Activated CD4-positive, alpha-beta T cell treated with anti-CD3 and anti-CD28 coated beads, Interleukin-10, Interleukin-2, amounts not matched to agents 100 ng/mL and 50 ng/mL, durations not matched to agents 16 hours and 8 hours (primary cell): ENCODE measurements around the gene CIAO2B.
"Not testable (repeated sequence)": the region's sequence is repeated elsewhere in the genome, so short reads cannot be mapped to it uniquely, and the experiment has no call there.

Experiments
- DNase-seq: peaks from one replicate; pipeline ENCODE4 v3.0.0-alpha.2; 2020

CIAO2B gene

DNA sequence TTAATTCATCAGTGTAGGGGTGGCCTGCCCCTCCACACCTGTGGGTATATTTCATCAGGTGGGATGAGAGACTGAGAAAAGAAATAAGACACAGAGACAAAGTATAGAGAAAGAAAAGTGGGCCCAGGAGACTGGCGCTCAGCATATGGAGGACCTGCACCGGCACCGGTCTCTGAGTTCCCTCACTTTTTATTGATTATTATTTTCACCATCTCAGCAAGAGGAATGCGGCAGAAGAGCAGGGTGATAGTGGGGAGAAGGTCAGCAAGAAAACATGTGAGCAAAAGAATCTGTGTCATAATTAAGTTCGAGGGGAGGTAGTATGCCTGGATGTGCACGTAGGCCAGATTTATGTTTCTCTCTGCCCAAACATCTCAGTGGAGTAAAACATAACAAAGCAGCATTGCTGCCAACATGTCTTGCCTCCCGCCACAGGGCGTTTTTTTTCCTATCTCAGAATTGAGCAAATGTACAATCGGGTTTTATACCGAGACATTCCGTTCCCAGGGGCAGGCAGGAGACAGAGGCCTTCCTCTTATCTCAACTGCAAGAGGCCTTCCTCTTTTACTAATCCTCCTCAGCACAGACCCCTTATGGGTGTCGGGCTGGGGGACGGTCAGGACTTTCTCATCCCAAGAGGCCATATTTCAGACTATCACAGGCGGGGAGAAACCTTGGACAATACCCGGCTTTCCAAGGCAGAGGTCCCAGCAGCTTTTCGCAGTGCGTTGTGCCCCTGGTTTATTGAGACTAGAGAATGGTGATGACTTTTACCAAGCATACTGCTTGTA is 21.4 kb upstream of the CIAO2B start:
- DNase-seq, result not testable (repeated sequence)

DNA sequence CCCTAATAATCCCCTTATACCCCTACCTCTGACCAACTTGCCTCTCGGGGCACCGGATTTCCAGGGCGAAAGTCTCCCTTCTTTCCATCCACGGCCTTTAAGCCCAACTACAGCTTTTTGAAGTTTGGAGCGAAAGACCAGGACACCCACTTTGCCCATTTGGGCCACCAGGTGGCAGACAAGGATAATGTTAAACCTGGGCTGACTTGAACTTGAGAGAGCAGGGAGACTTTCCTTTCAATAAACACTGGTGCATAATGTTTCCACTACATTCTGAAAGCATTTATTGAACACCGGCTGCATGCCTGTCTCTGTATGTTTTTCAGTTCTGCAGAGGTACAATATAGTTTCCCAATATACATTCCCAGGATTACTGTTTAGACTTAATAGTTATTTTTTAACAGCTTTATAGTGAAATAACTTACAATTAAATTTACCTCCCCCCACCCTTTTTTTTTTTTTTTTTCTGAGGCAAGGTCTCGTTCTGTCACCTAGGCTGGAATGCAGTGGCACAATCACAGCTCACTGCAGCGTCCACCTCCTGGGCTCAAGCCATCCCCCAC is 20.0 kb upstream of the CIAO2B start:
- peak; percentile 87 for DNase-seq

DNA sequence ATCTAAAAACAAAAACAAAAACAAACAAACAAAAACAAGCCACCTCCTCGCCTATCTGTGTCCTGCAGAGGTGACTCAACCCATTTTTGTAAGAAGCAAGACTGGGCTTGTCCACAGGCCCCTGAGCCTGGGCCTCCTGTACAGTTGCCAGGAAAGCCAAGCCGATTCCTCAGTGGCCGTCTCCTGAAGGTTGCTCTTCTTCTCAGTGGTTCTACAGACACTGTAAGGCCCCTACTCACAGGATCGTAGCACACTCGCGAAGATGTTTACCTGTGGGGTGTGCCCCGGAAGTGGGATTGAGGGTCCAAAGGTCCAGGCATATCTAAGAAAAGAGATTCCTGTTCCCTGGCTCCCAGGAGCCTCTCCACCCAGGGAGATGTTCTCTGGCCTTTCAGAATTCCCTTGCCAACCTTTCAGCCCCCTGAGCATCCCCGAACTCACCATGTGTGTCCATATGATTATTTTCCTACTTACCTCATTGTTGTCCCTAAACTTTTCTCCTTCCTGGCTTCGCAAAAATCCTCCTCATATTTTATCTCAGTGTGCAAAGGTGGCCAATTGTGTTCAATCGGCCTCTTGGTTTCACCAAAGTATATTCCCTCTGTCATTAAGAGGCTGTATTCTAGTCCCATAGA is 19.4 kb upstream of the CIAO2B start:
- DNase-seq, result no peak

DNA sequence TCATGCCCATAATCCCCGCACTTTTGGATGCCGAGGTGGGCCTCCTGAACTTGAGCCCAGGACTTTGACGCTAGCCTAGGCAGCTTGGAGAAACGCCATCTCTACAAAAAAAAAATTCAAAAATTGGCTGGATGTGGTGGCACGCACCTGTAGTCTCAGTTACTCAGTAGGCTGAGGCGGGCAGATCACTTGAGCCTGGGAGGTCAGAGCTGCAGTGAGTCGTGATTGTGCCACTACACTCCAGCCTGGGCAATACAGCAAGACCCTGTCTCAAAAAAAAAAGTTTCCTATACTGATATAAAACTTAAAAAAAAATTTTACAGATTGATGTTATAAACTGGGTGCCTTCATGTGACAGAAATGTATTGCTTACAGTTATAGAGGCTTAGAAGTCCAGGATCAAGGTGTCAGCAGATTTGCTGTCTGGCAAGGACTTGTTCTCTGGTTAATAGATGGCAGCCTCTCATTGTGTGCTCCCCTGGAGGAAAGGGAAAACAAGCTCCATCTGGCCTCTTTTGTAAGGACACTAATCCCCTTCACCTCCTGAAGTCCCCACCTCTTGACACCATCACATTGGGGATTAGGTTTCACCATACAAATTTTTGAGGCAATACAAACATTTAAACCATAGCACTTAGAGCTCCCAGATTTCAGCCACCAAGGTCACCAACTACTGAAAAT is 18.4 kb upstream of the CIAO2B start:
- no peak for DNase-seq

DNA sequence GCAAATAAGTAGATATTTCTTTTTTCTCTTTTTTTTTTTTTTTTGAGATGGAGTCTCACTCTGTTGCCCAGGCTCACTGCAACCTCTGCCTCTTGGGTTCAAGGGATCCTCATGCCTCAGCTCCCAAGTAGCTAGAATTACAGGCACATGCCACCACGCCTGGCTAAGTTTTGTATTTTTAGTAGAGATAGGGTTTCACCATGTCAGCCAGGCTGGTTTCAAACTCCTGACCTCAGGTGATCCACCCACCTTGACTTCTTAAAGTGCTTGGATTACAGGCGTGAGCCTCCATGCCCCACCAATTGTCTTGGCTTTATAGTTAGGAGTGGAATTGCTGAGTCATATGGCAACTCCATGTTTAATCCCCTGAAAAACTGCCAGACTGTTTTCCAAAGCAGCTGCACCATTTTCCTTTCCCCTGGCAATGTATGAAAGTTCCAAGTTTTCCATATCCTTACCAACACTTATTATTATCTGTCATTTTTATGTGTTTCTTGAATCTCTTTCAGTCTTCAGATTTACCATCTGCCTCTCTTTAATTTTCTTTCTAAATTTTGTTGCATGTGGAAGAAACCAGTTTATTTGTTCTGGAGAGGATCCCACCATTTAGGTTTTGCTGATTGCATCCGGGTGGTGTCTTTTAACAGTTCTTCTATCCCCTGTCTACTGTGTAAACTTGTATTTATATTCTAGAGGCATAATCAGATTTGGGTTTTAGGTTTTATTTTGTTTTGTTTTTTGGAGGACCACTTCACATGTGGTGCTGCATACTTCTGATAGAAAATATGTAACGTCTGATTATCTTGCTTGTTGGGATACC is 17.0 kb upstream of the CIAO2B start:
- no peak for DNase-seq

DNA sequence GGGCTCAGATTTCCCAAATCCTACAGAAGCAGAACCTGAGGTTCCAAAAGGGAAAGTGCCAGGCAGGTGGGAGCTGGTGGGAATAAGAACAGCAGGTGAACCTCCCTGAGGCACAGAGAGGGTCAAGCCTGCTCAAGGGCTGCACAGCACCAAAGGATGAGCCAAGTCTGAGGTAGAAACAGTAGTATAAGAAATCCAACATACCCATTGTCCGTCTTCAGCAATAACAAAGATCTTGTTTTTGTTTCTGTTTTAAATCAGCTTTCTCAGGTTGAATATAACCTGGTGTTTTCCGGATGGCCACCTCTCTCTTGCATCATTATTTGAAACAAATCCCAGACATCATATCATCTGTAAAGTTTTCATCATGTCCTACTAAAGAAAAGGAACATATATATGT is 16.2 kb upstream of the CIAO2B start:
- peak; percentile 51 for DNase-seq

DNA sequence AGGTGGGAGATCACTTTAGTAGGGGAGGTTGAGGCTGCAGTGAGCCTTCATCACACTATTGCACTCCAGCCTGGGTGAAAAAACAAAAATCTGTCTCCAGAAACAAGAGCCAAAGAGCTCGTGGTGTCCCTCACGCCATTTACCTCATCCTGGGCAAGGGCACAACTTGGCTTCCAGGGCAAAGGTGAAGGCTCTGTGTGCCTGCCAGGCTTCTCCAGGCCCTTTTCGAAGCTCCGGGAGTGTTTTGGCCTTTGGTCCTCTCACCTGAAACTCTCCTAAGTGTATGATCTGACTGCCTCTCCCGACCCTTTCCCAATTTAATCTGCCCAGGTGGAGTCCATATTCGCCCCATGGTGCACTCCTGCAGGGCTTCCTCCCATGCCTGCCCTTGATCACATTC is 15.3 kb upstream of the CIAO2B start:
- no peak for DNase-seq

DNA sequence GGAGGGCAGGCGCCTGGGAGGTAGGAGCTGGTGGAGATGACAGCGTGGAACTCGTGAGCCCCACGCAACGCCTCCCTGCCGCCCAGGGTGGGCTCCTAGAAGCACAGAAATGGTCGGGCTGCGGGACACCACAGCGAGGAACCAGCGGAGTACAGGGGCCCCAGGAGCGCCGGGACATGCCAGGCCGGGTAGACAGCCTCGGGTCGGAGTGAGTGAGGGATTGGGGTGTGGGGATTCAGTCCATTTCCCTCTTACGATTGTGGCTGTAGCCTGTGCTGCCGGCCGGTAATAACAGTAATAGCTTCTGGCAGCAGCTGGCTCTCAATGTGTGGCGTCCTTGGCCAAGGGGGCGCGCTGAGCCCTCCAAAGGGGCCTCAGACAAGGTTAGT is 14.6 kb upstream of the CIAO2B start:
- DNase-seq, result no peak

DNA sequence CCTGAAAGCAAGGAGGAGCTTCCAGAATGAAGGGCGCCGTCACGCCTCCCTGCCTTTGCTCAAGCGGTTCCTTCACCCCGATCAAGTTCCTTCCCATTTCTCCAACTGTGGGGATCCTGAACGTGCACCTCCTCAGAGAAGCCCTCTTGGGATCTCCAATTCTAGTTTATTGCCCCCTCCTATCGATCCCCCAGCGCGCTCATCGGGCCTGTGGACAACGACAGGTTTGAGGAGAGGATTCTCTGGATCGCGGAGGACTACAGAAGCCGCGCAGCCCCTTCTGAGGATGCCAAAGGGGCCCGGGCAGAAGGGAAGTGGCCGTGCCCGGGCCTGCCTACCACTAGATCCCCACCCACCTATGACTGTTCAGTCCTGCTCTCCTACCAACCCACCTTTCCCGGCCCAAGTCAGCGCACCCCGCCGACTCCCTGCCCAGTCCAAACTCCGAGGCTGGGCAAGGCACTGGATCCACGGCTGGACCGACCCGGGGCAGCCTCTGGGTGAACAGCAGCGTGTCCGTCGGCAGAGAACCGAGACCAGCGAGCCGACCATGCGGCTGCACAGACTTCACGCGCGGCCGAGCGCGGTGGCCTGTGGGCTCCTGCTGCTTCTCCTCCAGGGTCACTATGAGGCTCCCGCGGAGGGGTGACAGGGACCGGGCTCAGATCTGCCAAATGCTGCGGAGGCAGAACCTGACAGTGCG is 14.1 kb upstream of the CIAO2B start:
- DNase-seq, result no peak

DNA sequence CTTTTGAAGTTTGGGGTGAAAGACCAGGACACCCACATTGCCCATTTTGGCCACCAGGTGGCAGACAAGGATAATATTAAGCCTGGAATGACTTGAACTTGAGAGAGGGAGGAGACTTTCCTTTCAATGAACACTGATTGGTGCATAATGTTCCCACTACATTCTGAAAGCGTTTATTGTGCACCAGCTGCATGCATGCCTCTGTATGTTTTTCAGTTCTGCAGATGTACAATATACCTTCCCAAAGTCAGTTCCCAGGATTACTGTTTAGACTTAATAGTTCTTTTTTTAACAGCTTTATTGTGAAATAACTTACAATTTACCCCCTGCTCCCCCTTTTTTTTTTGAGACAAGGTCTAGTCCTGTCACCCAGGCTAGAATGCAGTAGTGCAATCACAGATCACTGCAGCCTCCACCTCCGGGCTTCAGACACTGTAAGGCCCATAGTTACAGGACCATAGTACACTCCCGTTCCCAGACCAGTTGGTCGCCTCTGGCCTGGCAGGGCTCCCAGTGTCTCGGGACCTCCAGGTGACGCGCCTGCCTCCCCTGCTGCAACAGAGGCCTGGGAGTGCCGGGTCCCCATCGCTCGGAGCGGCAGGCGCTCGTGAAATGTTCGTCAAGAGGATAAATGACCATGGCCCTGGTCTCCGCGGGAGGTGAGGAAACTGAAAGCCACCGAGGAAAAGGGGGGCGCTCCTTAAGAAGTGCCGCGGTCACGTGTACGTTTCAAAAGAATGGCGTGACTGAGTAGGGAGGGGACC is 13.3 kb upstream of the CIAO2B start:
- DNase-seq, result peak; percentile 92

DNA sequence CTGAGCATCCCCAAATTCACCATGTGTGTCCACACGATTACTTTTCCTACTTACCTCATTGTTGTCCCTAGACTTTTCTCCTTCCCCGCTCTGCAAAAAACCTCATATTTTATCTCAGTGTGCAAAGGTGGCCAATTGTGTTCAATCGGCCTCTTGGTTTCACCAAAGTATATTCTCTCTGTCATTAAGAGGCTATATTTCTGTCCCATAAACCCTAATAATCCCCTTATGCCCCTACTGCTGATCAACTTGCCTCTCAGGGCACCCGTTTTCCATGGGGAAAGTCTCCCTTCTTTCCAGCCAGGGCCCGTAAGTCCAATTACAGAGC is 12.7 kb upstream of the CIAO2B start:
- no peak for DNase-seq

DNA sequence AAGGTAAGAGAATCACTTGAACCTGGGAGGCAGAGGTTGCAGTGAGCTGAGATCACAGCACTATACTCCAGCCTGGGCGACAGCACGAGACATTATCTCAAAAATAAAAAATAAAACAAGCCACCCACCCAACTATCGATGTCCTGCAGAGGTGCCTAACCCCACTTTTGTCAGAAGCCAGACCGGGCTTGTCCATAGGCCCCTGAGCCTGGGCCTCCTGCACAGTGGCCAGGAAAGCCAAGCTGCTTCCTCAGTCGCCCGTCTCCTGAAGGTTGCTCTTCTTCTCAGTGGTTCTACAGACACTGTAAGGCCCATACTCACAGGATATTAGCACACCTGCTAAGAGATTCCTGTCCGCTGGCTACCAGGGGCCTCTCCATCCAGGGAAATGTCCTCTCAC is 12.3 kb upstream of the CIAO2B start:
- no peak for DNase-seq

DNA sequence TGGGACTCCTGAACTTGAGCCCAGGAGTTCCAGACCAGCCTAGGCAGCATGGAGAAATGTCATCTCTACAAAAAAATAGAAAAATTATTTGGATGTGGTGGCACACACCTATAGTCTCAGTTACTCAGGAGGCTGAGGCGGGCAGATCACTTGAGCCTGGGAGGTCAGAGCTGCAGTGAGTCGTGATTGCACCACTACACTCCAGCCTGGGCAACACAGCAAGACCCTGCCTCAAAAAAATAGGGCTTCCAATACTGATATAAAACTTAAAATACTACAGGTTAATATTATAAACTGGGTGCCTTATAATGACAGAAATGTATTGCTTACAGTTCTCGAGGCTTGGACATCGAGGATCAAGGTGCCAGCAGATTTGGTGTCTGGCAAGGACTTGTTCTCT is 11.7 kb upstream of the CIAO2B start:
- DNase-seq, result no peak

DNA sequence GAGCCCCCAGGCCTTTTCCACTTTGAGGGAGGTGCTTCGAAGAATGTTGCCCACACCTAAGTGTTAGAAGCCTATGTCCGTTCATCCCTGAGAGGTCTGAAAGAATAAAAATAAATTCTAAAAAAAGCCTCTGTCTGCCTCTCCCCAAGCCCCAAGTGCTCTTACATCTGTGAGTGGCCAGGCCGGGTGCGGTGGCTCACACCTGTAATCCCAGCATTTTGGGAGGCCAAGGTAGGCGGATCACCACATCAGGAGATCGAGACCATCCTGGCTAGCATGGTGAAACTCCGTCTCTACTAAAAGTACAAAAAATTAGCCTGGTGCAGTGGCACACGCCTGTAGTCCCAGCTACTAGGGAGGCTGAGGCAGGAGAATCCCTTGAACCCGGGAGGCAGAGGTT is 10.8 kb upstream of the CIAO2B start:
- not testable (repeated sequence) for DNase-seq

DNA sequence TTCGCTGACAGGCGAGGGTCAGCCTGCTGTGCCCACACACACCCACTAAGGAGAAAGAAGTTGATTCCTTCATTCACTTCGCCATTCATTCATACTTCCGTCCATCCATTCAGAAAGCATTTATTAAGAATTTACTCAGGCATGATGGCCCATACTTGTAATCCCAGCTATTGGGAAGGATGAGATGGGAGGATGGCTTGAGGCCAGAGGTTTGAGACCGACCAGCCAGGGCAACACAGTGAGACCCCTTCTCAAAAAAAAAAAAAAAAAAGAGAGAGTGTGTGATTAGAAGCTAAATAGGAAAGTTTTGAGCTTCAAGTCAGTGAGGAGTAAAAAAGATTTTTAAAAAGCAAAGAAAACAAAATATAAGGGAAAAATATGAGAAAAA is 9.8 kb upstream of the CIAO2B start:
- DNase-seq, result no peak

DNA sequence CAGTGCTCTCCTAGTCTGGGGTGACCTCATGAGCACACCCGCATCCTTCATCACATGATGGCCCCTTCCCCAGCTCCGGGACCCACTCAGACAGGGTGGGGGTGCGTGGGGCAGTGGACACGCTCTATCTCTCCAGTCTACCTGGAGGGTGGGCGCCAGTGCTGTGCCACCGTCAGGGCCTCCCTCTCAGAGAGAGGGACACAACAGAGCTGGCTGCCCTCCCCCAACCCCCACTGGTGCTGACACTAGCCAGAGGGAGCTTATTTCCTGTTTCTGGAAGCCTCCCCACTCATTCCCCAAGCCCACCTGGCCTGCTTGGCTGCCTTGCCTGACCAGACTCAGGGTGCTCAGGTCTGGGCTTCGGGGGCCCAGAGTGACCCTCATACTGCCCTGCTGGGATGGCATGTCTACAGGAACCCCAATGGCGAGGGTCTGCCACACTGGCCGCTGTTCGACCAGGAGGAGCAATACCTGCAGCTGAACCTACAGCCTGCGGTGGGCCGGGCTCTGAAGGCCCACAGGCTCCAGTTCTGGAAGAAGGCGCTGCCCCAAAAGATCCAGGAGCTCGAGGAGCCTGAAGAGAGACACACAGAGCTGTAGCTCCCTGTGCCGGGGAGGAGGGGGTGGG is 9.3 kb upstream of the CIAO2B start:
- no peak for DNase-seq

DNA sequence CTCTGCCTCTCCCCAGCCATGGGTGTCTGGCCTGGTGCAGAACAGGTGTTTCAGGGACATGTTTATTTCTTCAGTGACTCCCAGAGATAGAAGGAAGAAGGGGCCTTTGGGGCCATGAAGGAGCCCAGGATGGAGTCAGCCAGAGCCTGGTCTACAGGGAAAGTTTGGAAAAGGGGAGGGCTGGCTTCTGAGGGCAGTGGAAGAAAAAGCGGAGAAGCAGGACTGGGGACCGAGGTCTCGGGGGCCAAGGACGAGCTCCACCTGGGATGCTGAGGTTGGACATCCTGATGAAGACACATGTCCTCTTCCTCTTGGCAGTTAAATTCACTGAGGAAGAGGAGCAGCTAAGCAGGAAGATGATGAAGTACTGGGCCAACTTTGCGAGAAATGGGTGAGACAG is 8.8 kb upstream of the CIAO2B start:
- DNase-seq, result no peak

DNA sequence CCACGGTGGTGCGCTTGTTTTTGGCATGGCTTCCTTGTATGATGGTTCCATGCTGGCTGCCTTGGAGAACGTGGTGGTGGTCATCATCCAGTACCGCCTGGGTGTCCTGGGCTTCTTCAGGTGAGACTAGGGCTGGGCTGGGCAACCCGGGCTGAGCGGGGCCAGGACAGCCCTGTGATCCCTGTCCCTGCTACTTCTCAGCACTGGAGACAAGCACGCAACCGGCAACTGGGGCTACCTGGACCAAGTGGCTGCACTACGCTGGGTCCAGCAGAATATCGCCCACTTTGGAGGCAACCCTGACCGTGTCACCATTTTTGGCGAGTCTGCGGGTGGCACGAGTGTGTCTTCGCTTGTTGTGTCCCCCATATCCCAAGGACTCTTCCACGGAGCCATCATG is 6.0 kb upstream of the CIAO2B start:
- DNase-seq, result no peak

DNA sequence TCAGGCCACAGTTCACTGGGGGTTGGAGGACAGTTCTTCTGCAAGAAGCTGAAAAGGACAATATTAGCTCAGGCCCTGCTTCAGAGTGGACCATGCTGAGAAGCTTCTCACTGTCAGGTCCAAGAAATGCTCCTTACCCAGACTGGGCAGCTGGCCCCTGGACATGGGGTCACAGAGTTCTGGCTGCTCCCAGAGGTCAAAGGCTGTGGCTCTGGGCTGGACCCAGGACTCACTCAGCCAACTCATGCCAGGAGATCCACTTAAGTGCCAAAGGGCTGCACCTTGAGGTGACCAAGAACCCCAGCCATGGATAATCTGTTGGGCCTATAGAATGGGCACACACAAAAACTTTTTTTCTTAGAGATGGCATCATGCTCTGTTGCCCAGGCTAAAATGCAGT is 5.2 kb upstream of the CIAO2B start:
- DNase-seq, result no peak

DNA sequence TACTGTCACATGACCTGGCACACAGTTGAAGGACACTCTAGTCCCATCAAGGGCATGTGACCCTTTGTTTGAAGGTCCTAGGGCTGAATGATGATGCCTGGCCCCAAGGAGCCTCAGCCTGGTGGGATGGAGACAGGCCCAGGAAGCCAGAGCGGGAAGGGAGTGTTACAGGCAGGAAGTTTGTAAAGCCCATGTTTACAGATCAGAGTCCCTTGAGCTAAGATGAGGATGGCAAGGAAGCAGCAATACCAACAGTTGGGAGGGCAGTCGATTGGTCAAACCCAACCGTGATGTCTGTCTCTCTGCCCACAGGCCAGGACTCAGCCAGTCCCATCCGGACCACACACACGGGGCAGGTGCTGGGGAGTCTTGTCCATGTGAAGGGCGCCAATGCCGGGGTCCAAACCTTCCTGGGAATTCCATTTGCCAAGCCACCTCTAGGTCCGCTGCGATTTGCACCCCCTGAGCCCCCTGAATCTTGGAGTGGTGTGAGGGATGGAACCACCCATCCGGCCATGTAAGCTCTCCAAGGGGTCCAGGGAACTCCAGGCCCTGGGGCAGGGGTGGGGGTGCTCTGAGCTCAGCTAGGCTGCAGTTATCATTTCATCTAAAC is 3.6 kb upstream of the CIAO2B start:
- no peak for DNase-seq
